Fibroblast of pulmonary artery (primary cell): Measurements from ENCODE around the gene PTPN9.

Source experiments
- DNase-seq: peaks from one replicate; pipeline ENCODE4 v3.0.0-alpha.2; 2010; ENCODE audit warnings: low read depth
- H3K4me3 ChIP-seq: replicated peaks from 2 replicates; pipeline ENCODE4 v1.5.1; 2011; ENCODE audit warnings: low read depth, mild to moderate bottlenecking, control low read depth, low read length, moderate library complexity
- TF ChIP-seq, protein P1 (sequence below): IDR thresholded peaks from 2 replicates; pipeline ENCODE4 v1.5.1; 2011; ENCODE audit warnings: mild to moderate bottlenecking, control low read depth, low read length, inconsistent platforms; ENCODE audit errors: missing control alignments

PTPN9 gene

GRCh38 chr15:75578948-75579920 is at the start of gene PTPN9:
PTPN9 (minus strand) TSS chr15:75579315; CDS start chr15:75578776, 539 bp downstream.
- TF ChIP-seq, protein P1, sequence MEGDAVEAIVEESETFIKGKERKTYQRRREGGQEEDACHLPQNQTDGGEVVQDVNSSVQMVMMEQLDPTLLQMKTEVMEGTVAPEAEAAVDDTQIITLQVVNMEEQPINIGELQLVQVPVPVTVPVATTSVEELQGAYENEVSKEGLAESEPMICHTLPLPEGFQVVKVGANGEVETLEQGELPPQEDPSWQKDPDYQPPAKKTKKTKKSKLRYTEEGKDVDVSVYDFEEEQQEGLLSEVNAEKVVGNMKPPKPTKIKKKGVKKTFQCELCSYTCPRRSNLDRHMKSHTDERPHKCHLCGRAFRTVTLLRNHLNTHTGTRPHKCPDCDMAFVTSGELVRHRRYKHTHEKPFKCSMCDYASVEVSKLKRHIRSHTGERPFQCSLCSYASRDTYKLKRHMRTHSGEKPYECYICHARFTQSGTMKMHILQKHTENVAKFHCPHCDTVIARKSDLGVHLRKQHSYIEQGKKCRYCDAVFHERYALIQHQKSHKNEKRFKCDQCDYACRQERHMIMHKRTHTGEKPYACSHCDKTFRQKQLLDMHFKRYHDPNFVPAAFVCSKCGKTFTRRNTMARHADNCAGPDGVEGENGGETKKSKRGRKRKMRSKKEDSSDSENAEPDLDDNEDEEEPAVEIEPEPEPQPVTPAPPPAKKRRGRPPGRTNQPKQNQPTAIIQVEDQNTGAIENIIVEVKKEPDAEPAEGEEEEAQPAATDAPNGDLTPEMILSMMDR = peak; percentile 25
- peak; percentile 75 for DNase-seq
- H3K4me3 ChIP-seq = peak within 1 kb of the TSS; percentile 74

DNA sequence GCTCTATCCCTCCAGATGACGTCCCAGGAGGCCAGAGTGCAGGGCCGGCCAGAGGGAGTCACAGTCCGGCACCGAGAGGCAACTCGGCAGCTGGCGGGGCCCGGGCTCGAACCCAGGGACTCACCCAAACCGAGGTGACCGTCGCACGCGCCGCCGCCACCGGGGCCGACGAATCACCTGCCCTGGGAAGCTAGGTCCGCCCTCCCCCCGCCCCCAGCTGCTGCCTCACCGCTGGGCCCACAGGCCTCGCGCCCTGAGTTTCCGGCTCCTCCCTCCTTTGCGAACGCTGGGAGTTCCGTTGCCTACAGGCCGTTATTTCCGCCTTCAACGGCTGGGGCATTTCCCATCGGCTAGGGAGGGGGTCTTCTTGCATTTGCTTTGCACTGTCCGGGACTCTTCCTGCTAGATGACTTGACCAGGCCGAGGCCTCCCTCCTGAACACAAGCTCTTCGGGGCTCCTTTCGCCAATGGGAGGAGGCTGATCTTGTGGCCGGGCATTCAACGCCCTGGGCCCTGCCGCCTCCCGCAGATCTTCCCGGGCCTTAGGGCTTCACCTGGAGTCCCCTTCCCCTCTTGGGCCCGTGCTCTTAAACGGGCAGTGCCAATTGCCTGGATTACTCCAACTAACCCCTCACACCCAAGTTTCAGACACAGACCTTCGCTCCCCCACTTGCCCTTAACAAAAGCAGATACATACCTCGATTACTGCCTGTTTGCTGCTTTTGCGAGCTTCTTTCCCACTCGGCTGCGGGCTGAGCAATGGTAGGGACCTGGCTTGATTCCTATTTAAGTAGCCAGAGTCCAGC is 46.6 kb upstream of the PTPN9 start, which contains the start of gene SNUPN:
SNUPN (minus strand) TSS at position 184 of the 806 bp plus-strand sequence. CDS start 4,674 bp downstream, outside the sequence.
- H3K4me3 ChIP-seq = peak within 1 kb of the TSS; percentile 90
- TF ChIP-seq, protein P1 = no peak
- DNase-seq = peak; percentile 92

GRCh38 chr15:75622505-75622904 is 43.4 kb upstream of the PTPN9 start:
- H3K4me3 ChIP-seq = no peak overlapping the region
- TF ChIP-seq, protein P1 = no peak
- no peak for DNase-seq

DNA sequence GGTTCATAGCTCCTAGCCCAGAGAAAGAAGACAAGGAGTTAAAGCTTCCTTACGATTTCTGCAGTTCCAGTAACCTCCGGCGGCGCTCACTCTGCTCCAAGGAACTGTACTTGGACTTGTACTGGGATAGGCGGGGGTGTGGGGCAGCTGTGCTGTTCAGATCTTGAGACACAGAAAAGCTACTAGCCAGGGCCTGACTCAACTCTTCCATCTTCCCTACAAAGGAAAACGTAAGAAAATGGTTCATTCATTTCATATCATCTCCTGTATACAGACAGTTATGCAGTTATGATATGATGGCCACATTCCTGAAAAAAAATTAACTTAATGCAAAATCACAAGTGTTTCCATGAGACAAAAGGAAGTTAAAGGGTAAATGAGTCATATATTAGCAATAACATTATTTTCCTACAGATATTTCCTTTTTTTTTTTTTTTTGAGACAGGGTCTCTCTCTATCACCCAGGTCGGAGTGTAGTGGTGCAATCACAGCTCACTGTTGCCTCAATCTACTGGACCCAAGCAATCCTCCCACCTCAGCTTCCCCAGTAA is 41.8 kb upstream of the PTPN9 start:
- H3K4me3 ChIP-seq = peak overlapping the region; percentile 43
- peak; percentile 95 for DNase-seq
- TF ChIP-seq, protein P1 = peak; percentile 50

GRCh38 chr15:75620058-75620820 is 41.1 kb upstream of the PTPN9 start:
- peak overlapping the region; percentile 43 for H3K4me3 ChIP-seq
- peak; percentile 82 for DNase-seq
- TF ChIP-seq, protein P1 = no peak

- no peak overlapping the region for H3K4me3 ChIP-seq
- no peak for DNase-seq
Measured at GRCh38 chr15:75616766-75617165, 37.7 kb upstream of the PTPN9 start.

More at GRCh38 chr15:75616766-75617165, 37.7 kb upstream of the PTPN9 start:
- TF ChIP-seq, protein P1 = no peak
